ENCODE results near the gene PDE7B. TPM values are rescaled to one million over a fixed set of nuclear protein-coding genes. Genes with fewer than 3 reads are reported as not detected.

The PDE7B gene
- total RNA-seq, 1 donor = 25.3 TPM

- H3K36me3 ChIP-seq (ENCODE audit: insufficient read depth, low read length) = peaks cover 59% of the 10 kb centered on the region
- no peaks in the 10 kb centered on the region for H3K9me3 ChIP-seq (ENCODE audit: low read depth, low read length)
- no peaks in the 10 kb centered on the region for H3K27me3 ChIP-seq (ENCODE audit: insufficient read depth, low read length)
- H3K27ac ChIP-seq (ENCODE audit: low read depth, low read length) = no peak overlapping the region
- H3K4me1 ChIP-seq (ENCODE audit: insufficient read depth, low read length) = no peaks in the 10 kb centered on the region
- no peak overlapping the region for H3K4me3 ChIP-seq (ENCODE audit: insufficient read depth, low read length)
- peaks cover 4% of the 10 kb centered on the region for H4K20me1 ChIP-seq (ENCODE audit: insufficient read depth, low read length)
- no peaks in the 10 kb centered on the region for H3K79me2 ChIP-seq (ENCODE audit: insufficient read depth, low read length)
- no peak overlapping the region for H2AFZ ChIP-seq (ENCODE audit: low read length)
- DNase-seq (ENCODE audit: insufficient read length, low spot score, missing footprints) = no peak
- H3K4me2 ChIP-seq (ENCODE audit: insufficient read depth, low read length) = no peak overlapping the region
- TF ChIP-seq CTCF (IDR thresholded peaks at IDR 0.05; ENCODE audit: extremely low read depth, low read depth, low read length) = no peak
Measured at GRCh38 chr6:136169394-136170148, 318.1 kb downstream of the PDE7B start.

GRCh38 chr6:136171231-136171630, 319.7 kb downstream of the PDE7B start:
- H3K9me3 ChIP-seq (ENCODE audit: low read depth, low read length) = no peaks in the 10 kb centered on the region
- no peak overlapping the region for H3K27ac ChIP-seq (ENCODE audit: low read depth, low read length)
- H2AFZ ChIP-seq (ENCODE audit: low read length) = no peak overlapping the region
- H3K27me3 ChIP-seq (ENCODE audit: insufficient read depth, low read length) = no peaks in the 10 kb centered on the region
- H3K36me3 ChIP-seq (ENCODE audit: insufficient read depth, low read length) = peaks cover 53% of the 10 kb centered on the region
- no peak overlapping the region for H3K4me2 ChIP-seq (ENCODE audit: insufficient read depth, low read length)
- no peaks in the 10 kb centered on the region for H4K20me1 ChIP-seq (ENCODE audit: insufficient read depth, low read length)
- H3K4me3 ChIP-seq (ENCODE audit: insufficient read depth, low read length) = no peak overlapping the region
- no peaks in the 10 kb centered on the region for H3K79me2 ChIP-seq (ENCODE audit: insufficient read depth, low read length)
- no peak for DNase-seq (ENCODE audit: insufficient read length, low spot score, missing footprints)
- H3K4me1 ChIP-seq (ENCODE audit: insufficient read depth, low read length) = no peaks in the 10 kb centered on the region
- TF ChIP-seq CTCF (IDR thresholded peaks at IDR 0.05; ENCODE audit: extremely low read depth, low read depth, low read length) = no peak

- no peaks in the 10 kb centered on the region for H3K27me3 ChIP-seq (ENCODE audit: insufficient read depth, low read length)
- TF ChIP-seq CTCF (IDR thresholded peaks at IDR 0.05; ENCODE audit: extremely low read depth, low read depth, low read length) = no peak
- H3K4me2 ChIP-seq (ENCODE audit: insufficient read depth, low read length) = no peak overlapping the region
- peaks cover 39% of the 10 kb centered on the region for H3K36me3 ChIP-seq (ENCODE audit: insufficient read depth, low read length)
- H2AFZ ChIP-seq (ENCODE audit: low read length) = no peak overlapping the region
- DNase-seq (ENCODE audit: insufficient read length, low spot score, missing footprints) = no peak
- H3K4me3 ChIP-seq (ENCODE audit: insufficient read depth, low read length) = no peak overlapping the region
- no peaks in the 10 kb centered on the region for H4K20me1 ChIP-seq (ENCODE audit: insufficient read depth, low read length)
- H3K79me2 ChIP-seq (ENCODE audit: insufficient read depth, low read length) = no peaks in the 10 kb centered on the region
- H3K27ac ChIP-seq (ENCODE audit: low read depth, low read length) = peak overlapping the region; percentile 50
- H3K4me1 ChIP-seq (ENCODE audit: insufficient read depth, low read length) = no peaks in the 10 kb centered on the region
- no peaks in the 10 kb centered on the region for H3K9me3 ChIP-seq (ENCODE audit: low read depth, low read length)
Measured at GRCh38 chr6:136173519-136174507, 322.3 kb downstream of the PDE7B start.

GRCh38 chr6:136174510-136174909, 323.0 kb downstream of the PDE7B start:
- Histone ChIP-seq H3K79me2 (ENCODE audit: insufficient read depth, low read length) (no peaks in the 10 kb centered on the region), H2AFZ (ENCODE audit: low read length) (no peak overlapping the region), H3K4me2 (ENCODE audit: insufficient read depth, low read length) (no peak overlapping the region), H3K27me3 (ENCODE audit: insufficient read depth, low read length) (no peaks in the 10 kb centered on the region), H3K27ac (ENCODE audit: low read depth, low read length) (no peak overlapping the region), H3K4me1 (ENCODE audit: insufficient read depth, low read length) (no peaks in the 10 kb centered on the region), H3K9me3 (ENCODE audit: low read depth, low read length) (no peaks in the 10 kb centered on the region), H4K20me1 (ENCODE audit: insufficient read depth, low read length) (no peaks in the 10 kb centered on the region), H3K4me3 (ENCODE audit: insufficient read depth, low read length) (no peak overlapping the region), H3K36me3 (ENCODE audit: insufficient read depth, low read length) (peaks cover 36% of the 10 kb centered on the region)
- no peak for TF ChIP-seq CTCF (IDR thresholded peaks at IDR 0.05; ENCODE audit: extremely low read depth, low read depth, low read length)
- no peak for DNase-seq (ENCODE audit: insufficient read length, low spot score, missing footprints)

Measured in osteoblast (primary cell).